Skeletal muscle cell (primary cell): ENCODE results near the gene AGO3.
"Not testable (repeated sequence)": the region's sequence is repeated elsewhere in the genome, so short reads cannot be mapped to it uniquely, and the experiment has no call there.

Experiments used
- DNase-seq: peaks from one replicate; pipeline ENCODE4 v3.0.0-alpha.2; 2010; ENCODE audit warnings: low read depth
- H3K4me3 ChIP-seq: 2 replicates; pipeline ENCODE4 v1.5.1; 2011; ENCODE audit warnings: low read depth, mild to moderate bottlenecking, control low read depth, low read length, moderate library complexity

The AGO3 gene

GRCh38 chr1:35915693-35916092 lies 15.2 kb upstream of the AGO3 start:
- DNase-seq: no peak
- no peak overlapping the region for H3K4me3 ChIP-seq

- DNase-seq: no peak
These were observed 7.1 kb upstream of the AGO3 start for GRCh38 chr1:35923791-35924221.

GRCh38 chr1:35924838-35925237 lies 6.1 kb upstream of the AGO3 start:
- H3K4me3 ChIP-seq: no peak overlapping the region
- DNase-seq: no peak

More at GRCh38 chr1:35923791-35924221, 7.1 kb upstream of the AGO3 start:
- no peak overlapping the region for H3K4me3 ChIP-seq

GRCh38 chr1:35925741-35926140 lies 5.2 kb upstream of the AGO3 start:
- H3K4me3 ChIP-seq: no peak overlapping the region
- peak; percentile 22 for DNase-seq

- DNase-seq: no peak
- no peak overlapping the region for H3K4me3 ChIP-seq
These were observed 3.4 kb upstream of the AGO3 start for GRCh38 chr1:35927472-35927871.

- DNase-seq: no peak
- peak overlapping the region; percentile 81 for H3K4me3 ChIP-seq
These were observed 944 bp upstream of the AGO3 start for GRCh38 chr1:35929730-35930592.

- no peak for DNase-seq
- H3K4me3 ChIP-seq: peak overlapping the region; percentile 81
These were observed 697 bp downstream of the AGO3 start for GRCh38 chr1:35931446-35932157.

- no peak for DNase-seq
- peak overlapping the region; percentile 81 for H3K4me3 ChIP-seq
These were observed 1.3 kb downstream of the AGO3 start for GRCh38 chr1:35932158-35932636.

GRCh38 chr1:35932941-35933340 lies 2.0 kb downstream of the AGO3 start:
- DNase-seq: no peak
- H3K4me3 ChIP-seq: no peak overlapping the region

- no peak overlapping the region for H3K4me3 ChIP-seq
- DNase-seq: peak; percentile 33
These were observed 4.8 kb downstream of the AGO3 start for GRCh38 chr1:35935442-35936388.

- DNase-seq: no peak
- no peak overlapping the region for H3K4me3 ChIP-seq
These were observed 5.9 kb downstream of the AGO3 start for GRCh38 chr1:35936838-35937237.

GRCh38 chr1:35939484-35939883 lies 8.6 kb downstream of the AGO3 start:
- H3K4me3 ChIP-seq: no peak overlapping the region
- DNase-seq: no peak

GRCh38 chr1:35945327-35945726 lies 14.4 kb downstream of the AGO3 start:
- no peak overlapping the region for H3K4me3 ChIP-seq
- no peak for DNase-seq

GRCh38 chr1:35947547-35947946 lies 16.6 kb downstream of the AGO3 start:
- DNase-seq: no peak

GRCh38 chr1:35958558-35958957 lies 27.7 kb downstream of the AGO3 start:
- H3K4me3 ChIP-seq: no peak overlapping the region
- no peak for DNase-seq

More at GRCh38 chr1:35947547-35947946, 16.6 kb downstream of the AGO3 start:
- no peak overlapping the region for H3K4me3 ChIP-seq

GRCh38 chr1:35959304-35959703 lies 28.4 kb downstream of the AGO3 start:
- no peak for DNase-seq

GRCh38 chr1:35962952-35963351 lies 32.0 kb downstream of the AGO3 start:
- no peak for DNase-seq
- no peak overlapping the region for H3K4me3 ChIP-seq

More at GRCh38 chr1:35959304-35959703, 28.4 kb downstream of the AGO3 start:
- no peak overlapping the region for H3K4me3 ChIP-seq

GRCh38 chr1:35964277-35964676 lies 33.4 kb downstream of the AGO3 start:
- DNase-seq, H3K4me3 ChIP-seq: not testable (repeated sequence)

GRCh38 chr1:35968396-35968795 lies 37.5 kb downstream of the AGO3 start:
- no peak for DNase-seq
- no peak overlapping the region for H3K4me3 ChIP-seq
